Lower lobe of right lung (tissue), 2 donors: Measurements from ENCODE around the gene ZNF580. TPM values are rescaled to one million over a fixed set of nuclear protein-coding genes. Genes with fewer than 3 reads are reported as not detected.

Experiments used
- ATAC-seq, 2 donors: fragments of 200-7000 bp; cut with Tn5 transposase; one replicate each; pipeline ENCODE4 v1.9.1; 2020 to 2022; ENCODE audit warnings: mild to moderate bottlenecking in 2 of 2, moderate library complexity in 2 of 2
- DNase-seq: peaks from one replicate; pipeline ENCODE4 v3.0.0-alpha.2; 2020
- H3K27ac ChIP-seq: fragments of 200-600 bp; one replicate; pipeline ENCODE4 v1.8.0; 2022
- H3K27me3 ChIP-seq: fragments of 200-600 bp; one replicate; pipeline ENCODE4 v1.8.0; 2022; ENCODE audit warnings: low read depth
- H3K36me3 ChIP-seq: fragments of 200-600 bp; one replicate; pipeline ENCODE4 v1.8.0; 2022; ENCODE audit warnings: mild to moderate bottlenecking
- H3K4me1 ChIP-seq: fragments of 200-600 bp; one replicate; pipeline ENCODE4 v1.8.0; 2022
- H3K4me3 ChIP-seq: fragments of 200-600 bp; one replicate; pipeline ENCODE4 v1.8.0; 2022; ENCODE audit warnings: mild to moderate bottlenecking
- H3K9me3 ChIP-seq: fragments of 200-600 bp; one replicate; pipeline ENCODE4 v1.8.0; 2022
- intact Hi-C: fragments of 100-400 bp; cut with DNase I; formaldehyde crosslinking; loops from one replicate; pipeline ENCODE4 v1.11.0; 2022
- total RNA-seq: library from RNA; stranded (reverse); fragmentation: NEBNext Ultra II Directional; extraction: Animal tissue kit (Norgen Biotek cat#: 25700); gene quantifications from one replicate; pipeline ENCODE4 v1.2.1, GENCODE V29; 2021
- TF ChIP-seq, protein P1 (sequence below): fragments of 200-600 bp; IDR thresholded peaks from one replicate; pipeline ENCODE4 v1.8.0; 2022; ENCODE audit warnings: antibody characterized with exemption, mild to moderate bottlenecking
- donor health status: DM: no; HTN: yes; CAD: no; lungs with severe emphysema.

Gene ZNF580
- total RNA-seq, 1 donor from 2014 or later, result 35.2 TPM

DNA sequence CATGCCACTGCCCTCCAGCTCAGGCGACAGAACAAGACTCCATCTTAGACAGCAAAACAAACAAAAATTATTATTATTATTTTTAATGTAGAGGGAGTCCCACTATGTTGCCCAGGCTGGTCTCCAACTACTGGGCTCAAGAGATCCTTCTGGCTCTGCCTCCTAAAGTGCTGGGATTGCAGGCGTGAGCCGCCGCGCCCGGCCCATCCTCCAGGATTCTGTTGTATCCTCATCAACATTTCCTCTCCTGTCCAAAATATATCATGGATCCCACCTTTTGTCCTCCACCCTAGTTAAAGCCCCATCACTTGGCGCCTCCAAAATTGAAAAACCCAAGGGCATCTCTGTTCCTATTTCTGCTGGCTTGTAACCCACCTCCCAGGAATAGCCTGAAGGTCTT lies 17.7 kb upstream of the ZNF580 start:
- H3K27ac ChIP-seq, result no peak overlapping the region
- no peak for DNase-seq
- no peaks in the 10 kb centered on the region for H3K9me3 ChIP-seq
- H3K36me3 ChIP-seq, result peaks cover 10% of the 10 kb centered on the region
- intact Hi-C loops, result no loop called here
- H3K4me1 ChIP-seq, result peaks cover 41% of the 10 kb centered on the region
- H3K4me3 ChIP-seq, result no peak overlapping the region
- no peak for ATAC-seq
- TF ChIP-seq, protein P1, sequence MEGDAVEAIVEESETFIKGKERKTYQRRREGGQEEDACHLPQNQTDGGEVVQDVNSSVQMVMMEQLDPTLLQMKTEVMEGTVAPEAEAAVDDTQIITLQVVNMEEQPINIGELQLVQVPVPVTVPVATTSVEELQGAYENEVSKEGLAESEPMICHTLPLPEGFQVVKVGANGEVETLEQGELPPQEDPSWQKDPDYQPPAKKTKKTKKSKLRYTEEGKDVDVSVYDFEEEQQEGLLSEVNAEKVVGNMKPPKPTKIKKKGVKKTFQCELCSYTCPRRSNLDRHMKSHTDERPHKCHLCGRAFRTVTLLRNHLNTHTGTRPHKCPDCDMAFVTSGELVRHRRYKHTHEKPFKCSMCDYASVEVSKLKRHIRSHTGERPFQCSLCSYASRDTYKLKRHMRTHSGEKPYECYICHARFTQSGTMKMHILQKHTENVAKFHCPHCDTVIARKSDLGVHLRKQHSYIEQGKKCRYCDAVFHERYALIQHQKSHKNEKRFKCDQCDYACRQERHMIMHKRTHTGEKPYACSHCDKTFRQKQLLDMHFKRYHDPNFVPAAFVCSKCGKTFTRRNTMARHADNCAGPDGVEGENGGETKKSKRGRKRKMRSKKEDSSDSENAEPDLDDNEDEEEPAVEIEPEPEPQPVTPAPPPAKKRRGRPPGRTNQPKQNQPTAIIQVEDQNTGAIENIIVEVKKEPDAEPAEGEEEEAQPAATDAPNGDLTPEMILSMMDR, result no peak
- H3K27me3 ChIP-seq, result no peaks in the 10 kb centered on the region

GRCh38 chr19:55623561-55623960 lies 17.2 kb upstream of the ZNF580 start:
- ATAC-seq, result no peak
- H3K4me1 ChIP-seq, result peaks cover 40% of the 10 kb centered on the region
- H3K36me3 ChIP-seq, result peaks cover 10% of the 10 kb centered on the region
- intact Hi-C loops, result no loop called here
- H3K4me3 ChIP-seq, result peak overlapping the region; percentile 56
- DNase-seq, result no peak
- no peaks in the 10 kb centered on the region for H3K27me3 ChIP-seq
- peak overlapping the region; percentile 41 for H3K27ac ChIP-seq
- TF ChIP-seq, protein P1, result no peak
- no peaks in the 10 kb centered on the region for H3K9me3 ChIP-seq

DNA sequence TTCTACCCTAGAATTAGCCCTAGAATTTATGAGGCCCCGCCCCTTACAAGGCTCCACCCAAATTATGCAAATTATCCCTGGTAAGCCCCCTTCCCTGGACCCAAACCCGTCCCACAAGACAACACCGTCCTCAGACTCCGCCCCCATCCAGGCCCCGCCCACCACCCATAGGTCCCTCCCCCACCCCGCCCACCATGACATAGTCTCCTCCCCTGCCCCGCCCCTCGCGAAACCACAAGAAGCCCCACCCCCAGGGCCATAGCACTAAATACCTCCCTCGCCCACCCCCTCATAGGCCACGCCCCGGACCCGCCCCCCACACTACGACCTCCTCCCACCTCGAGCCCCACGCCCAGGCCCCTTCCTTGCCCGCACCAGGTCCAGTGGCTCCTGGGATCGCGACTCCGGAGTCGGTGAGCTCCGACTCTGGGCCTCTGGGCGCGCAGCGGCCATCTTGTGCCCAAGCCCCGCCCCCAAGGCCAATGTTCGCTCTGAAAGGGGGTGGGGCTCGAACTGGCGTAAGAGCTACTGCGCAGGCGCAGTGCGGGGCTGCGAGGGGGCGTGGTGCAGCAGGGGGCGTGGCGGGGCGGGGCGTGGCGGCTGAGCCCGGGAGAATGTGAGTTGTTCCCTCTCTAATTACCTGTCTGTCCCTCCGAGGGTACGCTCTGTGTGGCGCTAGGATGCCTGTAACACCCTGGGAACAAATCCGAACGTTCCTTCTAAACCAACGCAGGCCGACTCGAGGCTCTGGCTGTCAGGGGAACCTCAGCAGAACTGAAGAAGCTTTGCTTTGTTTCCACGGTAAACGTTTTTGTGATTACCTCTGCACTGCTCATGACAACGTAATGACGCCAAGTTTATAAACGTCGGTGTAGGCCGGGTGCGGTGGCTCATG lies 16.4 kb upstream of the ZNF580 start, which contains the start of gene ZNF784:
TSS of gene ZNF784 (minus strand) at position 458 of the 895 bp plus-strand sequence. CDS start at position 453, 5 bp downstream.
- Histone ChIP-seq H3K27ac (peak within 1 kb of the TSS; percentile 89), H3K9me3 (no peaks in the 10 kb centered on the region), H3K36me3 (peaks cover 10% of the 10 kb centered on the region), H3K4me3 (peak within 1 kb of the TSS; percentile 56), H3K27me3 (no peaks in the 10 kb centered on the region), H3K4me1 (peaks cover 32% of the 10 kb centered on the region)
- DNase-seq (peak; percentile 93), ATAC-seq (peak; percentile 96 to 97)
- TF ChIP-seq, protein P1, result no peak
- intact Hi-C loops, result no loop called here

GRCh38 chr19:55625004-55625326 lies 15.8 kb upstream of the ZNF580 start:
- no peak for DNase-seq
- no peak for ATAC-seq
- Histone ChIP-seq H3K36me3 (peaks cover 10% of the 10 kb centered on the region), H3K9me3 (no peaks in the 10 kb centered on the region), H3K4me1 (peaks cover 26% of the 10 kb centered on the region), H3K4me3 (peak overlapping the region; percentile 56), H3K27me3 (no peaks in the 10 kb centered on the region), H3K27ac (peak overlapping the region; percentile 89)
- intact Hi-C loops, result no loop called here
- TF ChIP-seq, protein P1, result no peak

DNA sequence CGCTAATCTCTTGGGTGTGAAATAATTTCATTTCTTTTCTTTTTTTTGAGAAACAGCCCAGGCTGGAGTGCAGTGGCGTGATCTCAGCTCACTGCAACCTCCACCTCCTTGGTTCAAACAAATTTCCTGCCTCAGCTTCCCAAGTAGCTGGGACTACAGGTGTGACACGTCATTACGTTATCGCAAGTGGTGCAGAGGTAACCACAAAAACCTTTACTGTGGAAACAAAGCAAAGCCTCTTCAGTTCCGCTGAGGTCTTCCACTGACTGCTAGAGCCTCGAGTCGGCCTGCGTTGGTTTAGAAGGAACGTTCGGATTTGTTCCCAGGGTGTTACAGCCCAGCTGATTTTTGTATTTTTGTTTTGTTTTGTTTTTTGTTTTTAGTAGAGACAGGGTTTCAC lies 14.5 kb upstream of the ZNF580 start:
- Histone ChIP-seq H3K36me3 (peaks cover 10% of the 10 kb centered on the region), H3K27me3 (no peaks in the 10 kb centered on the region), H3K4me1 (peaks cover 16% of the 10 kb centered on the region), H3K9me3 (no peaks in the 10 kb centered on the region), H3K4me3 (no peak overlapping the region), H3K27ac (no peak overlapping the region)
- intact Hi-C loops, result no loop called here
- ATAC-seq (no peak), DNase-seq (no peak)
- TF ChIP-seq, protein P1, result no peak
